SKM-1 treated with dmso at 0.1 percent for 144 hours (cell line): Measurements from ENCODE around the gene OPRM1.
A peak's percentile ranks its signal among the peaks of the same experiment; 100 is the strongest.

Experiments used
- DNase-seq: peaks from one replicate; lab custom pipeline; 2025; ENCODE audit not compliant: unreplicated experiment; lab: John Stamatoyannopoulos, UW

The OPRM1 gene

GRCh38 chr6:154268486-154268885 lies 229.4 kb downstream of the OPRM1 start:
- DNase-seq: no peak

- DNase-seq: no peak
Observed at GRCh38 chr6:154274168-154274567, 235.1 kb downstream of the OPRM1 start.

GRCh38 chr6:154276810-154277628 lies 238.0 kb downstream of the OPRM1 start:
- peak; percentile 16 for DNase-seq

- no peak for DNase-seq
Observed at GRCh38 chr6:154277629-154278017, 238.6 kb downstream of the OPRM1 start.

GRCh38 chr6:154280521-154280920 lies 241.5 kb downstream of the OPRM1 start:
- no peak for DNase-seq

GRCh38 chr6:154284313-154284853 lies 245.3 kb downstream of the OPRM1 start:
- no peak for DNase-seq

GRCh38 chr6:154285826-154286225 lies 246.8 kb downstream of the OPRM1 start:
- no peak for DNase-seq

GRCh38 chr6:154289818-154290508 lies 250.9 kb downstream of the OPRM1 start:
- DNase-seq: no peak

GRCh38 chr6:154292066-154292465 lies 253.0 kb downstream of the OPRM1 start:
- no peak for DNase-seq

GRCh38 chr6:154292855-154293519 lies 253.9 kb downstream of the OPRM1 start:
- no peak for DNase-seq

GRCh38 chr6:154295733-154296132 lies 256.7 kb downstream of the OPRM1 start:
- DNase-seq: no peak
